Astrocyte (in vitro differentiated cells and primary cell): ENCODE results near the gene ZNF608. TPM values are rescaled to one million over a fixed set of nuclear protein-coding genes. Genes with fewer than 3 reads are reported as not detected.

Source experiments
- DNase-seq: peaks from one replicate; pipeline ENCODE4 v3.0.0-alpha.2; 2010; ENCODE audit warnings: low read depth
- FAIRE-seq: peaks from 2 replicates; lab custom pipeline; 2011; peaks lifted over from hg19 to GRCh38; lab: Jason Lieb, UNC
- H2AFZ ChIP-seq: 2 replicates; pipeline ENCODE4 v1.6.0; 2012; ENCODE audit warnings: low read depth, low read length, inconsistent platforms
- H3K27ac ChIP-seq: 2 replicates; pipeline ENCODE4 v1.5.1; 2011; ENCODE audit warnings: low read depth, low read length, inconsistent platforms
- H3K27me3 ChIP-seq: 2 replicates; pipeline ENCODE4 v1.6.0; 2011; ENCODE audit warnings: low read length, inconsistent platforms; ENCODE audit not compliant: insufficient read depth
- H3K36me3 ChIP-seq: 2 replicates; pipeline ENCODE4 v1.5.1; 2011; ENCODE audit warnings: low read length, inconsistent platforms; ENCODE audit not compliant: insufficient read depth
- H3K4me1 ChIP-seq: 2 replicates; pipeline ENCODE4 v1.5.1; 2011; ENCODE audit warnings: low read length, inconsistent platforms; ENCODE audit not compliant: insufficient read depth
- H3K4me2 ChIP-seq: 2 replicates; pipeline ENCODE4 v1.6.0; 2012; ENCODE audit warnings: low read length, inconsistent platforms
- H3K4me3 ChIP-seq: 2 replicates; pipeline ENCODE4 v1.5.1; 2011; ENCODE audit warnings: low read depth, mild to moderate bottlenecking, low read length, inconsistent platforms; ENCODE audit not compliant: insufficient read depth
- H3K79me2 ChIP-seq: 2 replicates; pipeline ENCODE4 v1.6.0; 2012; ENCODE audit warnings: mild to moderate bottlenecking, low read length, inconsistent platforms; ENCODE audit not compliant: insufficient read depth
- H3K9ac ChIP-seq: 2 replicates; pipeline ENCODE4 v1.6.0; 2012; ENCODE audit warnings: mild to moderate bottlenecking, low read length, inconsistent platforms
- H3K9me3 ChIP-seq: 2 replicates; pipeline ENCODE4 v1.5.1; 2012; ENCODE audit warnings: low read depth, mild to moderate bottlenecking, low read length, inconsistent platforms; ENCODE audit not compliant: insufficient read depth
- H4K20me1 ChIP-seq: 2 replicates; pipeline ENCODE4 v1.6.0; 2012; ENCODE audit warnings: low read length, inconsistent platforms; ENCODE audit not compliant: insufficient read depth
- H3K27ac Mint-ChIP-seq: one replicate; pipeline ENCODE4 v1.8.0; 2021; ENCODE audit warnings: mild to moderate bottlenecking, mixed read lengths; ENCODE audit not compliant: unreplicated experiment
- H3K27me3 Mint-ChIP-seq: one replicate; pipeline ENCODE4 v1.8.0; 2021; ENCODE audit warnings: low read depth, mixed read lengths; ENCODE audit not compliant: unreplicated experiment
- H3K36me3 Mint-ChIP-seq: one replicate; pipeline ENCODE4 v1.8.0; 2021; ENCODE audit warnings: low read depth, mixed read lengths; ENCODE audit not compliant: unreplicated experiment
- H3K4me1 Mint-ChIP-seq: one replicate; pipeline ENCODE4 v1.8.0; 2021; ENCODE audit warnings: low read depth, mixed read lengths; ENCODE audit not compliant: unreplicated experiment
- H3K4me3 Mint-ChIP-seq: one replicate; pipeline ENCODE4 v1.8.0; 2021; ENCODE audit warnings: mild to moderate bottlenecking, moderate library complexity, mixed read lengths; ENCODE audit not compliant: unreplicated experiment
- H3K9me3 Mint-ChIP-seq: one replicate; pipeline ENCODE4 v1.8.0; 2021; ENCODE audit warnings: mild to moderate bottlenecking, mixed read lengths; ENCODE audit not compliant: unreplicated experiment
- EZH2 ChIP-seq: IDR thresholded peaks from 2 replicates; pipeline ENCODE4 v1.6.1; 2012; ENCODE audit warnings: mild to moderate bottlenecking, low read length, inconsistent platforms; ENCODE audit not compliant: insufficient read depth
- total RNA-seq: library from RNA; stranded (reverse); gene quantifications from 2 replicates; pipeline ENCODE4 v1.2.1, GENCODE V29; 2021
- TF ChIP-seq, protein P1 (sequence below): IDR thresholded peaks from 2 replicates; pipeline ENCODE4 v1.5.1; 2011; ENCODE audit warnings: low read depth, mild to moderate bottlenecking, inconsistent platforms, low read length, moderate library complexity; ENCODE audit not compliant: insufficient read depth

Gene ZNF608
- total RNA-seq, 1 donor from 2014 or later = 57.3 TPM

GRCh38 chr5:124718380-124718789, 28.1 kb downstream of the ZNF608 start:
- Histone ChIP-seq H3K79me2 (peaks cover 79% of the 10 kb centered on the region), H3K27ac (no peak overlapping the region), H2AFZ (no peak overlapping the region), H3K9me3 (no peaks in the 10 kb centered on the region), H3K4me1 (no peaks in the 10 kb centered on the region), H3K4me2 (no peak overlapping the region), H3K36me3 (no peaks in the 10 kb centered on the region), H3K9ac (no peak overlapping the region), H3K27me3 (no peaks in the 10 kb centered on the region), H3K4me3 (no peak overlapping the region), H4K20me1 (peaks cover 52% of the 10 kb centered on the region)
- DNase-seq (no peak), FAIRE-seq (no peak)
- TF ChIP-seq, protein P1, sequence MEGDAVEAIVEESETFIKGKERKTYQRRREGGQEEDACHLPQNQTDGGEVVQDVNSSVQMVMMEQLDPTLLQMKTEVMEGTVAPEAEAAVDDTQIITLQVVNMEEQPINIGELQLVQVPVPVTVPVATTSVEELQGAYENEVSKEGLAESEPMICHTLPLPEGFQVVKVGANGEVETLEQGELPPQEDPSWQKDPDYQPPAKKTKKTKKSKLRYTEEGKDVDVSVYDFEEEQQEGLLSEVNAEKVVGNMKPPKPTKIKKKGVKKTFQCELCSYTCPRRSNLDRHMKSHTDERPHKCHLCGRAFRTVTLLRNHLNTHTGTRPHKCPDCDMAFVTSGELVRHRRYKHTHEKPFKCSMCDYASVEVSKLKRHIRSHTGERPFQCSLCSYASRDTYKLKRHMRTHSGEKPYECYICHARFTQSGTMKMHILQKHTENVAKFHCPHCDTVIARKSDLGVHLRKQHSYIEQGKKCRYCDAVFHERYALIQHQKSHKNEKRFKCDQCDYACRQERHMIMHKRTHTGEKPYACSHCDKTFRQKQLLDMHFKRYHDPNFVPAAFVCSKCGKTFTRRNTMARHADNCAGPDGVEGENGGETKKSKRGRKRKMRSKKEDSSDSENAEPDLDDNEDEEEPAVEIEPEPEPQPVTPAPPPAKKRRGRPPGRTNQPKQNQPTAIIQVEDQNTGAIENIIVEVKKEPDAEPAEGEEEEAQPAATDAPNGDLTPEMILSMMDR = no peak
- TF ChIP-seq EZH2 = no peak
- H3K4me1 Mint-ChIP-seq = peaks cover 20% of the 10 kb centered on the region
- no peak overlapping the region for H3K4me3 Mint-ChIP-seq
- peaks cover 3% of the 10 kb centered on the region for H3K9me3 Mint-ChIP-seq
- peaks cover 3% of the 10 kb centered on the region for H3K36me3 Mint-ChIP-seq
- no peak overlapping the region for H3K27ac Mint-ChIP-seq
- no peaks in the 10 kb centered on the region for H3K27me3 Mint-ChIP-seq

DNA sequence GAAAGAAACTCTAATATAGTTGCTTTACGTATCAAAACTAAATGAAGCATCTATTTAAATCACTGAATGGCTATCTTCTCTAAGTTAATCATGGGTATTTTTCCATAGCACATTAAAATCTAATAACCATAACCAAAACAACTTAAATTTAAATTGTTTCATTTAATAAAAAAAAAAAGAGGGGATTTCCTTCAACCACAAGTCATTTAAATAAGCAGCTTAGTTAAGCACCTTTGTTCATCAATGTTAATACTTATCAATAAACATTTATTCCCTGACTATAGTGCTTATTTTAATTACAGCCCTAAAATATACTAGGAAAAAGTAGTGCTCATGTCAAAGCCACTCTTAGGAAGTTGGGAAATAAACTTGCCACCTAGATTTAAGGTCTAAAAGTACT, 30.3 kb downstream of the ZNF608 start:
- peaks cover under 1% of the 10 kb centered on the region for H3K9me3 Mint-ChIP-seq
- Histone ChIP-seq H3K27ac (no peak overlapping the region), H2AFZ (no peak overlapping the region), H3K4me2 (no peak overlapping the region), H3K36me3 (no peaks in the 10 kb centered on the region), H4K20me1 (peaks cover 49% of the 10 kb centered on the region), H3K9ac (no peak overlapping the region), H3K79me2 (peaks cover 79% of the 10 kb centered on the region), H3K27me3 (no peaks in the 10 kb centered on the region), H3K4me3 (no peak overlapping the region), H3K9me3 (no peaks in the 10 kb centered on the region), H3K4me1 (no peaks in the 10 kb centered on the region)
- no peak overlapping the region for H3K27ac Mint-ChIP-seq
- TF ChIP-seq, protein P1 = no peak
- TF ChIP-seq EZH2 = no peak
- FAIRE-seq (no peak), DNase-seq (no peak)
- peaks cover 17% of the 10 kb centered on the region for H3K36me3 Mint-ChIP-seq
- H3K27me3 Mint-ChIP-seq = no peaks in the 10 kb centered on the region
- no peak overlapping the region for H3K4me3 Mint-ChIP-seq
- H3K4me1 Mint-ChIP-seq = peaks cover 37% of the 10 kb centered on the region

DNA sequence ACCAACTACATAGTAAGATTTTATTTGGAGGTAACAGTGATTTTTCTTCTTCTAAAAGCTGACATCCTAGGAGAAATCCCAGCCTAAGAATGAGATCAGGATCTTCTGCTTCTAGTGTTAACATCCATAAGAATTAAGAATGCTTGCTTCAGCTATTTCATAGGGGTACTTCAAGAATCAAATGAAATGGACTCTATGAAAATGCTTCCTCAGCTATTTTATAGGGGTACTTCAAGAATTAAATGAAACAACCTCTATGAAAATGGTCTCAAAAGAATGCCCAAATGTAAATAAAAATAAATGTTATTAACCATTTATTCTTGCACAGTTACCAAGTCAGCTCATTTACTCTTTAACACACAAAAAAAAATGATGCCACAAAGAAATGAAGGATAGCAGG, 31.5 kb downstream of the ZNF608 start:
- Mint-ChIP-seq H3K9me3 (no peaks in the 10 kb centered on the region), H3K4me1 (peaks cover 39% of the 10 kb centered on the region), H3K27ac (no peak overlapping the region), H3K36me3 (peaks cover 20% of the 10 kb centered on the region), H3K4me3 (no peak overlapping the region), H3K27me3 (no peaks in the 10 kb centered on the region)
- FAIRE-seq (no peak), DNase-seq (no peak)
- Histone ChIP-seq H2AFZ (no peak overlapping the region), H3K4me2 (no peak overlapping the region), H3K27me3 (no peaks in the 10 kb centered on the region), H3K79me2 (peaks cover 75% of the 10 kb centered on the region), H3K27ac (no peak overlapping the region), H3K9me3 (no peaks in the 10 kb centered on the region), H3K9ac (no peak overlapping the region), H4K20me1 (peaks cover 47% of the 10 kb centered on the region), H3K4me1 (no peaks in the 10 kb centered on the region), H3K36me3 (no peaks in the 10 kb centered on the region), H3K4me3 (no peak overlapping the region)
- TF ChIP-seq, protein P1 = no peak
- no peak for TF ChIP-seq EZH2
